SJSA1 (cell line): ENCODE data around the gene EIF5. TPM values are rescaled to one million over a fixed set of nuclear protein-coding genes. Genes with fewer than 3 reads are reported as not detected.

Experiments used
- DNase-seq, 2 experiments: peaks; one replicate each; pipeline ENCODE4 v3.0.0-alpha.2; 2015 to 2020; ENCODE audit warnings: low spot score in 2 of 2, low read depth in 1 of 2
- H3K27ac ChIP-seq: fragments of 250-450 bp; sonication (Bioruptor Pico); 2 replicates; pipeline ENCODE4 v1.5.1; 2020; ENCODE audit warnings: mild to moderate bottlenecking, moderate library complexity
- H3K27me3 ChIP-seq: fragments of 250-450 bp; sonication (Bioruptor Pico); replicated peaks from 2 replicates; pipeline ENCODE4 v1.5.1; 2020; ENCODE audit warnings: mild to moderate bottlenecking, moderate library complexity
- H3K36me3 ChIP-seq: fragments of 250-450 bp; sonication (Bioruptor Pico); 2 replicates; pipeline ENCODE4 v1.5.1; 2020; ENCODE audit warnings: mild to moderate bottlenecking
- H3K4me1 ChIP-seq: fragments of 250-450 bp; sonication (Bioruptor Pico); replicated peaks from 2 replicates; pipeline ENCODE4 v1.6.1; 2021; ENCODE audit warnings: mild to moderate bottlenecking
- H3K4me3 ChIP-seq: fragments of 250-450 bp; sonication (Bioruptor Pico); 2 replicates; pipeline ENCODE4 v1.5.1; 2020; ENCODE audit warnings: mild to moderate bottlenecking
- H3K9me3 ChIP-seq: fragments of 250-450 bp; sonication (Bioruptor Pico); replicated peaks from 2 replicates; pipeline ENCODE4 v1.5.1; 2020; ENCODE audit warnings: mild to moderate bottlenecking
- total RNA-seq: library from RNA; depleted of rRNA; stranded (reverse); fragments of >200 nt; shearing (Covaris generic); gene quantifications from 2 replicates; pipeline ENCODE4 v1.2.3, GENCODE V29; 2014

EIF5 gene
- total RNA-seq, 1 experiment from 2014 or later: 127 TPM

DNA sequence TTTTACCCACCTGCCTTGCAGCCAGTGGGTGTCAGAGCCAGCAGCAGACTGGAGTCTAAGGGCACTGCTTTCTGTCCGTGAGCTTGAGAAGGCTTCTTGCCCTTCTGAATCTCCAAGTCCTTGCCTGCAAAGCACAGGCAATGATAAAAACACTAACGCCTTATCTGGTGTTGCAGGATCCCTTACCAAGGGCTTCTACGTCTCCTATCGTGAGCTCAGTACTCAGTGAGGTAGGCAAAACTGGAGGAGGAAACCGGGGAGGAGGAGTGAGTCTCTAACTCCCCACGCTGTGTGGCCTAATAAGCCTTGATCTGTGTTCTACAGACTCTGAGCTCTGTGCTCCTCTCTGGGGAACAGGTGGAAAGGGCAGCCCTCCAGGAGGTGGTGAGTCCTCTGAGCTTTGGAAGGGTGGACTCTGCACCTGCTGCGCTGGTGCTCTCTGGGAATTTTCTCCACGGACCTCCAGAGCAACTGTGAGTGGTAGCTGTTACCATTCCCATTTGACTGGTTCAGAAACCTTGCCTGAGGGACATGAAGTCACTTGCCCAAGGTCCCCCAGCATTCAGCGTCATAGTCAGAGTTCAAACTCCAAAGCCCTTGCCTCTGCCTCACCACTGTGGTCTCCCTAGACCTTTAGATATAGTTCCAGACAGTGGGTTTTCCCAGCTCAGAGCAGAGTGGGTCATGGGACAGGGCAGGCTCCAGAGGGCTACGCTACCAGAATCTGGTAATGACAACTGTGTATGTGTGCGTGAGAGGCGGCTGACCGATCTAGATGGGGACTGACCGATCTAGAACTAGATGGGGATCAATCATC, 44.2 kb downstream of the EIF5 start:
- no peak for DNase-seq
- no peaks in the 10 kb centered on the region for H3K27me3 ChIP-seq
- H3K4me1 ChIP-seq: peaks cover 7% of the 10 kb centered on the region
- H3K4me3 ChIP-seq: no peak overlapping the region
- H3K9me3 ChIP-seq: no peaks in the 10 kb centered on the region
- H3K36me3 ChIP-seq: no peaks in the 10 kb centered on the region
- H3K27ac ChIP-seq: no peak overlapping the region

DNA sequence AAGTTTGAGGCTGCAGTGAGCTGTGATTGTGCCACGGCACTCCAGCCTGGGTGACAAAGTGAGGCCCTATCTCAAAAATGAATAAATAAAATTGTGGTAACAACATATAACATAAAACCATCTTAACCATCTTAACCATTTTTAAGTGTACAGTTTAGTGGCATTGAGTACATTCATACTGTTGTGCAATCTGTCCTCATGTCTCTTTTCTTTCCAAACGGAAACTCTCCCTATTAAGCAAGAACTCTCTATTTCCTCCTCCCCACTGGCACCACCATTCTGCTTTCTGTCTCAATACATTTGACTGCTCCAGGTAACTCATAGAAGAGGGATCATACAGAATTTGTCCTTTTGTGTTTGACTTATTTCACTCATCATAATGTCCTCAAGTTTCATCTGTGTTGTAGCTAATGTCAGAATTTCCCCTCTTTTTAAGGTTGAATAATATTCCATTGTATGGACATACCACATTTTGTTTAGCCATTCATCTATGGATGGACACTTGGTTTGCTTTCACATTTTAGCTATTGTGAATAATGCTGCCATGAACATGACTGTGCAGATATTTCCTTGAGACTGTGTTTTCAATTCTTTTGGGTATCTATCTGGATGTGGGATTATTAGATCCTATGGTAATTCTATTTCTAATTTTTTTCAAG, 46.8 kb downstream of the EIF5 start:
- Histone ChIP-seq H3K27ac (no peak overlapping the region), H3K27me3 (no peaks in the 10 kb centered on the region), H3K36me3 (peaks cover 6% of the 10 kb centered on the region), H3K4me3 (no peak overlapping the region), H3K4me1 (peaks cover 14% of the 10 kb centered on the region), H3K9me3 (no peaks in the 10 kb centered on the region)
- DNase-seq: no peak

DNA sequence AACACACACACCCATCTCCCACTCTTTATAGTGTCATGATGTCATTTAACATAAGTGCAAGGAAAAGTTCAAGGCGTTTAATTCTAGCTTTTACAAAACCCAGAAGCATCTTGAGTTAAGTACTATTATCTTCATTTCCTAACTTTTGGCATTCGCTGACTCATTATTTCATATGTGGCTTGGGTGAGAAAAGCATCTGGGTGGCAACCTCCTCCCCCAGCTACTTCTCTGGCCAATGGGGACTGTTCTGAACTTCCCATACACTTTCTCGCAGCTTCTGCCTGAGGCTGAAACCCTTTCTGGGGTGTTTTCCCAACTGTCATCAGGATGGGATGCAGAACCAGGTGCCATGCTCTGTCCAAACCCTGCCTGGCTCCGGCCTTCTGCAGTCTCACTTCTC, 48.3 kb downstream of the EIF5 start:
- Histone ChIP-seq H3K4me3 (no peak overlapping the region), H3K36me3 (peaks cover 8% of the 10 kb centered on the region), H3K27me3 (no peaks in the 10 kb centered on the region), H3K9me3 (no peaks in the 10 kb centered on the region), H3K4me1 (peaks cover 14% of the 10 kb centered on the region), H3K27ac (no peak overlapping the region)
- DNase-seq: peak; percentile 54 to 55

DNA sequence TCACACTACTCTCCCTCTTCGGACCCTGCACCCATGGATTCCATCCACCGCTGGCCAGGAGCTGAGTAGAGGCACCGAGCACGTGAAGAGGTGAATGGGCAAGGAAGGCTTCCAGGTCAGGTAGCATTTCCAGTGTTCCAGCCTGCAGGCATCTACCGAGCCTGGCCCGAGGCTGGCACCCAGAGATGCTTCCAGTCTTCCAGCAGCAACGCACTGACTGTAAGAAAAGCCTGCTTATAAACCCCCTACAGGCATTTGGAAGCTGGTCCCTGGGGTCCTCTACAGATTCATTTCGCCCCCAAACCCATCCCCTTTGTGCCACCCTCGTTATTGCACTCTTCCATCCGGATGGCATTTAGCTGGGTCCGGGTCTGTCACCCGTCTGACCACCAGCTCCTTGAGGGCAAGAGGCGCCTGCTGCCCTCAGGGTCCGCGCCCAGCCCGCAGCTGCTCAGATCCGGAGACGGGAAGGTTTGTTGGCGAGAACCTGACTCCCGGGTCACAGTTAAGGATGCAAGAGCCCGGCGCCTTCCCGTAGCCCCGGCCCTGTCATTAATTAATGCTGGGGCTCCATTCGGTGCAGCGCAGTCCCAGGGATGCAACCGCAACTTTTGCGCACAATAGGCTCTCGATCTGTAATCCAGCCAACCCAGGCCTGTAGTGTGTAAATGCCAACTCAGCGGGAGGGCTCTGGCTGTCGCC, 50.6 kb downstream of the EIF5 start:
- no peak for DNase-seq
- H3K4me1 ChIP-seq: peaks cover 23% of the 10 kb centered on the region
- H3K4me3 ChIP-seq: peak overlapping the region; percentile 88
- no peaks in the 10 kb centered on the region for H3K27me3 ChIP-seq
- no peaks in the 10 kb centered on the region for H3K9me3 ChIP-seq
- H3K36me3 ChIP-seq: peaks cover 16% of the 10 kb centered on the region
- H3K27ac ChIP-seq: 0 out of 2 replicates have a peak overlapping the region, but pooled peaks have one; percentile 2

DNA sequence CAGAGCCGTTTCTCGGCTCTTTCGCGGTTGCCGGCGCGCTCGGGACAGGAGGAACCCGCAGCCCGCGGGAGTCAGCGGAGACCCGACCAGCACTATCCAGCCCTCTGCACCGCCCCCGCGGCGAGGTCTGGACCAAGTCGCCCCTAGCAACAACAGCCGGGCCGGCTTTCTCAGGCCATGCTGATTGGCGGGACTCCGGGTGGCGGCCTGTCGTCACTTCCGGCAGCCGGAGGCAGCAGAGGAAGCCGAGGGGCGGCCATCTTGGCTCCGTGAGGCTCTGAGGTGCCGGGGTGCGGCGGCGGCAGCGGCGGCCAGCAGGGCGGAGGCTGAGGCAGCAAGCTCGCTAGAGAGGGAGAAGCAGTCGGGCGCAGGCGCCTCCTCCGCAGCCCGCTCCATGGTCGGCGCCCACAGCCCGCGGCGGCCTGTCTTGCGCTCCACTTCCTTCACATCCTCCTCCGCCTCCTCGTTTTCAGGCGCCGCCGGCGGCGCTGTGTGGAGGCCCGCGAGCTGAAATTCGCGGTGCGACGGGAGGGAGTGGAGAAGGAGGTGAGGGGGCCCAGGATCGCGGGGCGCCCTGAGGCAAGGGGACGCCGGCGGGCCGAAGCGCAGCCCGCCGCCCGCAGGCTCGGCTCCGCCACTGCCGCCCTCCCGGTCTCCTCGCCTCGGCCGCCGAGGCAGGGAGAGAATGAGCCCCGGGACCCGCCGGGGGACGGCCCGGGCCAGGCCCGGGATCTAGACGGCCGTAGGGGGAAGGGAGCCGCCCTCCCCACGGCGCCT, 51.3 kb downstream of the EIF5 start, which contains the start of gene MARK3:
Gene MARK3 (plus strand): TSS at position 264 of the 777 bp plus-strand sequence. CDS start 615 bp downstream, outside the sequence.
- H3K36me3 ChIP-seq: peaks cover 16% of the 10 kb centered on the region
- H3K27me3 ChIP-seq: no peaks in the 10 kb centered on the region
- peaks cover 23% of the 10 kb centered on the region for H3K4me1 ChIP-seq
- peak within 1 kb of the TSS; percentile 88 for H3K4me3 ChIP-seq
- H3K9me3 ChIP-seq: no peaks in the 10 kb centered on the region
- peak within 1 kb of the TSS; percentile 70 for H3K27ac ChIP-seq
- DNase-seq: peak; percentile 91 to 96

DNA sequence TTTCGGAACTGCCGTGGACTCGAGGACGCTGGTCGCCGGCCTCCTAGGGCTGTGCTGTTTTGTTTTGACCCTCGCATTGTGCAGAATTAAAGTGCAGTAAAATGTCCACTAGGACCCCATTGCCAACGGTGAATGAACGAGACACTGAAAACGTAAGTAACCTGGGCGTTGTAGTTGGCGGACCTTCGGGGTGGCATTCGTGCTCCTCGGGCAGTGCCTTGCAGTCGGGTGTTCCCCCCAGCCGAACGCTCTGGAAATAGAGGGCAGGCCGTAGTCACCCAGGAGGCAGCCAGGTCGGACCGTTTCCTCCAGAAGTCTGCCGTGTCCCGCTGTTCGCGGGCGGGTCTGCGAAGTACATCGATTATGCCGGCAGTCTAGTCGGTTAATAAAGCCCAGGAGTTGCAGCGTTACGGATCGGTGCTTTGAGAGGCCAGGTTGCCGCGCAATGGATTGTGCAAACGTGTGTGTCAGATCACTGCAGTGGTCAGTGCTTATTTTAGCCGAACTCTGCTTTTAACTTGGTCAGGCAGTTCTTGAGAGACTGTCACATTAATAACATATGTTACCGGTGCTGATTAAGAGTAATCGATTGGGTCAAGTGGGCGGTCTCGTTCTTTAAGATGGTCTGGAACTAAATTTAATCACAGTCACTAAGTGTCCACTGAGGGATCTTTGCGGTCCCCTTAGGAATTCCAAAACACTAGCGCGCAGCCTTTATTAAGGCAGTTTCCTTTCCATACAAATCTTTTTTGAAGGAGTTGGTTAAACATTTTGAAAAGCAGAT, 52.1 kb downstream of the EIF5 start:
- Histone ChIP-seq H3K4me1 (peaks cover 23% of the 10 kb centered on the region), H3K9me3 (no peaks in the 10 kb centered on the region), H3K27ac (peak overlapping the region; percentile 70), H3K27me3 (no peaks in the 10 kb centered on the region), H3K4me3 (peak overlapping the region; percentile 88), H3K36me3 (peaks cover 16% of the 10 kb centered on the region)
- DNase-seq: peak in 1 of 2 experiments; percentile 33

DNA sequence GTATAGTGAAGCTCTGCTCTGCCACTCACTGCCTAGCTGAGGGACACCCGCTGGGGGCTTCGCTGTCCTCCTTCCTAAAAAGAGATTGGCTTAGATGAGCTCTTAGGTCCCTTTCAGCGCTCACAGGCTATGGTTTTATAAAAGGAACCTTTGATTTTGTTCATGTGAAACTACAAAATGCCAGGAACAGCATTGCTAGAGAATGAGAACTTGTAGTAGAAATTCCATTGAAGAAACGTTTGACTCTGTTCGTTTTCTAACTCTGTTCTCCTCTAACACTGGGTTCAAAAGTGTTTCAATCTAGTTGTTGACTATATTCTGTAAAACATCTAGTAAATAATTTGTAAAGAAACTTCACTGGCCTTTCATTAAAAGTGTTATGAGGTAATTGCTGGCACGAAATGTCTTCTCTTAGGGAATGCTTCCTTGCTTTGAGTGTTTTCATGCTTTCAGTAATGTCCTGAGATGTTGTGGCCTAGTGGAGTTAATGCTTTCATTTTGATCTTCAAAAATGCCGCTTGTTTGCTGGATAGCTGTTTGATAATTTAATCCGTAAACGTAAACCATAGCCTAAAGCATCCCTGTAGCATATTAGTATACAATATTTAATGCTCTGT, 52.8 kb downstream of the EIF5 start:
- Histone ChIP-seq H3K27me3 (no peaks in the 10 kb centered on the region), H3K36me3 (peaks cover 16% of the 10 kb centered on the region), H3K27ac (no peak overlapping the region), H3K4me1 (peaks cover 23% of the 10 kb centered on the region), H3K4me3 (peak overlapping the region; percentile 88), H3K9me3 (no peaks in the 10 kb centered on the region)
- no peak for DNase-seq

DNA sequence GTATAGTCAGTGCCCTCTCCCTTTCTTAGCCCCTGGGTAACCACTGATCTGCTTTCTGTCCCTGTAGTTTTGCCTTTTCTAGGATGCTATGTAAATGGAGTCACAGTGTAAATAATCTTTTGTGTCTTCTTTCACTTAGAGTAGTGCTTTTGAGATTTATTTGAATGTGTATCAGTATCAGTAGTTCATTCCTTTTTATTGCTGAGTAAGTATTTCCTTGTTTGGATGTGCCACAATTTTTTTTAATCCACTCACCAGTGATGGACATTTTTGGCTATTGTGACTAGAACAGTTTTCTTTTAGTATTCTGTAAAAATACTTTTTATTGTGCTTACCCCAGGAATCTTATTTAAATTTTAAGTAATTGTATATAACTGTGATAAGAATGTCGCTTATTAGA, 54.6 kb downstream of the EIF5 start:
- DNase-seq: no peak
- Histone ChIP-seq H3K4me1 (peaks cover 17% of the 10 kb centered on the region), H3K9me3 (no peaks in the 10 kb centered on the region), H3K36me3 (peaks cover 16% of the 10 kb centered on the region), H3K4me3 (no peak overlapping the region), H3K27me3 (no peaks in the 10 kb centered on the region), H3K27ac (no peak overlapping the region)

DNA sequence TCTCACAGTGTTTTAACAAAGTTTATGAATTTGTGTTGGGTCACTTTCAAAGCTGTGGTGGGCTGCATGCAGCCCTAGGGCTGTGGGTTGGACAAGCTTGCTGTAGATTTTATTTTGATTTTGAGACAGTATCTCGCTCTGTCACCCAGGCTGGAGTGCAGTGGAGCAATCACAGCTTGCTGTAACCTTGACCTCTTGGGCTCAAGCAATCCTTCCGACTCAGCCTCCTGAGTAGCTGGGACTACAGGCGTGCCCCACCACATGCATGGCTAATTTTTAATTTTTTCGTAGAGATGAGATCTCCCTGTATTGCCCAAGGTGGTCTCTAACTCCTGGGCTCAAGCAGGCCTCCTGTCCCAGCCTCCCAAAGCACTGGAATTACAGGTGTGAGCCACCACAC, 56.6 kb downstream of the EIF5 start:
- DNase-seq: no peak
- no peak overlapping the region for H3K27ac ChIP-seq

DNA sequence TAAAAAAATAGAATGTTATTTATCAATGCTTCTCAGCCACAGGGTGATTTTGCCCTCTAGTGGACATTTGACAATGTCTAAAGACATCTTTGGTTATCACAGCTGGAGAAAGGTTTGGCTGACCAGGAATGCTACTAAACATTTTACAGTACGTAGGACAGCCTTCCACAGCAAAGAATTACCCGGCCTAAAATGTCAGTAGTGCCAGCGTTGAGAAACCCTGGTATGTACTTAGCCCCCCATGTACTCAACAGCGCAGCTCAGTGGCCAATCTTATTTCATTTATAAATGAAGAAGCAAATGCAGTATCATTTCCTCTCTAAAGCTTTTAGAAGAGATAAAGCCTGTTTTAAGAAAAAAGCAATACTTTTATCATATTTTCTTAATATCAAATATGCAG, 57.0 kb downstream of the EIF5 start:
- no peaks in the 10 kb centered on the region for H3K27me3 ChIP-seq
- H3K4me1 ChIP-seq: peaks cover 30% of the 10 kb centered on the region
- H3K4me3 ChIP-seq: no peak overlapping the region
- H3K27ac ChIP-seq: no peak overlapping the region
- H3K36me3 ChIP-seq: peaks cover 14% of the 10 kb centered on the region
- DNase-seq: peak; percentile 52 to 56
- no peaks in the 10 kb centered on the region for H3K9me3 ChIP-seq

More for the DNA sequence above, 56.6 kb downstream of the EIF5 start:
- Histone ChIP-seq H3K4me1 (peaks cover 26% of the 10 kb centered on the region), H3K4me3 (no peak overlapping the region), H3K27me3 (no peaks in the 10 kb centered on the region), H3K36me3 (peaks cover 15% of the 10 kb centered on the region), H3K9me3 (no peaks in the 10 kb centered on the region)

DNA sequence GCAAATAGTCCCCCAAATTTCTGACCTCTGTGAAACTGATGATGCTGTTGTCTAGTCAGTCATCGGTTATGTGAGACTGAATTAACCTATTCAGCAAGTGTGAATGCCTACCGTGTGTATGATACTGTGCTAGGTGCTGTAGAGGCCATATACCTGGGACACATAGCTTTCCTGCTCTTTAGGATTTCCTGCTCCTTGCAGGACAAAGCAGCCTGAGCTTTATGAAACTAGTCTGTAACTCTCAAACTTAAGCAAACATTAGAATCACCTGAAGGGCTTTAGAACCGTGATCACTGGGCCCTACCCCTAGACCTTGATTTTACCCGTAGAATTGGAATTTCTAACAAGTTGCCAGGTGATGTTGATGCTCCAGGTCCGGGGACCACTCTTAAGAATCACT, 58.1 kb downstream of the EIF5 start:
- Histone ChIP-seq H3K4me3 (no peak overlapping the region), H3K4me1 (peaks cover 30% of the 10 kb centered on the region), H3K36me3 (peaks cover 12% of the 10 kb centered on the region), H3K27ac (no peak overlapping the region), H3K27me3 (no peaks in the 10 kb centered on the region), H3K9me3 (no peaks in the 10 kb centered on the region)
- DNase-seq: no peak

DNA sequence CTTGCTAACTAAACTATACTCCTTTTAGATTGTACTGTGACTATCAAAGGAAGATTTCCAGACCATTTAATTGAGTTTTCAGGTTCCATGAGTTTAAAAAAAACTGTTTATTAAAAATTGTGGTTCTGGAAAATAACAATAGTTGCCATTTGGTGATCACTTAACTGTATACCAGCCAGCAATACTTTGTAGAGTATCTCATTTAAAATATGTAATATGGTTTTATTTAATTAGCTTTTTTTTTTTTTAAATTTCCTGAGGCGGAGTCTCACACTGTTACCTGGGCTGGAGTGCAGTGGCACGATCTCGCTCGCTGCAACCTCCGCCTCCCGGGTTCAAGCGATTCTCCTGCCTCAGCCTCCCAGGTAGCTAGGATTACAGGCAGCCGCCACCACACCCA, 58.5 kb downstream of the EIF5 start:
- Histone ChIP-seq H3K27ac (no peak overlapping the region), H3K9me3 (no peaks in the 10 kb centered on the region), H3K27me3 (no peaks in the 10 kb centered on the region), H3K4me3 (no peak overlapping the region), H3K36me3 (peaks cover 12% of the 10 kb centered on the region), H3K4me1 (peaks cover 28% of the 10 kb centered on the region)
- no peak for DNase-seq
